HG03460 (cell line): ENCODE data around the gene GRIK2.

Experiments used
- ATAC-seq: cut with Tn5 transposase; IDR thresholded peaks from one replicate; pipeline ENCODE4 v1.9.1; 2021; ENCODE audit not compliant: unreplicated experiment

Gene GRIK2

DNA sequence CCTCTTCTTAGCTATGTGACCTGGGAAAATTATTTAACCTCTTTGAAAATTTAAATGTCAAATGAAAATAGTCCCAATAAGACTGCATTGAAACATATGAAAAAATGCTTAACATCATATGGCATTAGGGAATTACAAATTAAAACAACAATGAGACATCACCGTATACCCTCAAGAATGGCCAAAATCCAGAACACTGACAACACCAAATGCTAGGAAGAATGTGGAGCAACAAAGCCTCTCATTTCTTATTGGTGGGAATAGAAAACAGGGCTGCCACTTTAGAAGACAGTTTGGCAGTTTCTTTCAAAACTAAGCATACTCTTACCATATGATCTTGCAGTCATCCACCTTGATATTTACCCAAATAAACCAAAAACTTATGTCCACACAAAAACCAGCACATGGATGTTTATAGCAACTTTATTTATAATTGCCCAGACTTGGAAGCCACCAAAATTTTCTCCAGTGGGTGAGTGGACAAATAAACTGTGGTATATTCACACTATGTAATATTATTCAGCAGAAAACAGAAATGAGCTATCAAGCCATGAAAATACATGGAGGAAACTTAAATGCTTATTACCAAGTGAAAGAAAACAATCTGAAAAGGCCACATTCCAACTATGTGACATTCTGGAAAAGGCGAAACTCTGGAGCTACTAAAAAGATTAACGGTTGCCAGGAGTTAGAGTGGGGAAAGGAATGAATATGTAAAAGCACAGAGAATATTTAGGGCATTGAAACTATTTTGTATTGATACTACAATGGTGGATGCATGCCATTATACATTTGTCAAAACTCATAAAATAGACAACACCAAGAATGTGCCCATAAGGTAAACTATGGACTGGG, 459.9 kb downstream of the GRIK2 start:
- no peak for ATAC-seq

DNA sequence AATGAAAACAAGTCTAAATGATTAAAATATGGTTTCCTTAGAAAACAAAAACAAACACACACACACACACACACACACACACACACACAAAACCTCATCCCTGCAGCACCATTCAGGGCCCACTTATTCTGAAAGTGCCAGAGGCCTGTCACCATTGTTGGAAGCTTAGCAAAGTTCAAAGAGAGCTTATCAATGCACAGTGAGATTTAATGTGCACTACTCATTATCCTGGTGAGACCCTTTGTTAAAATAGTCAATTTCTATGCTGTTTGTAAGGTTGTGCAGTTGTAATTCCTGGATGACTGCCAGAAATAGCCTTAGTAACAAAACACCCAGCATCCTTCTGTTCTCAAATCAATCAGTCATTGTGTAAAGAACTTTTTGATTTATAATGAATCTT, 482.9 kb downstream of the GRIK2 start:
- no peak for ATAC-seq

DNA sequence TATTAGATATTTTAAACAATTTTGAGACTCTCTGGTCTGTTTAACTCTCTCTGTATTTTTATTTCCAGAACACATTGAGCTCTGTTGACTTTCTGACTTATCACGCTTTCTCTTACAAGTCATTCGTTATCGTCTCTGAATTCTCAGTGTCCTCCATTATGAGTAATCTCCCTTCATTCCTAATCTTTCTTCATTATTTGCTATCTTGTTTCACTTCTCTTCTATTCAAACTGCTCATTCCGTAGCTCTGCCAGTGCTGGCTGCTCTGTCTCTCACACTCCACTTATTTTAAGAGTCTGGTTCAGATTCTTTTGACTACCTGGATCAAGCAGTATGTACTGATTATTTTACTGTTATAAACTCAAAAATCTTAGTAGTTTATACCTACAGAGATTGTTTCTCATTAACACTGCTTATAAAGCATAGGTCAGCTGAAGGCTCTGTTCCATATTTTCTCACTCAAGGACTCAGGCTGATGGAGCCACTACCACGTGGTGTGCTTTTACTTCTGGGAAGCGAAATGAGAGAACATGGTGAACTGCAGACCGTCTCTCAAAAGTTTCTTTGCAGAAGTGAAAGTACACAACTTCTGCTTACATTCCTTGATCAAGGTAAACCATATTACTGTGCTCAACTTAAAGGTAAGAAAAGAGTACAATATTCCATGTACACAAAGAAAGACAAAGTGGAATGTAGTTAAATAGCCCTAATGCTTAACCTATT, 485.2 kb downstream of the GRIK2 start:
- no peak for ATAC-seq

DNA sequence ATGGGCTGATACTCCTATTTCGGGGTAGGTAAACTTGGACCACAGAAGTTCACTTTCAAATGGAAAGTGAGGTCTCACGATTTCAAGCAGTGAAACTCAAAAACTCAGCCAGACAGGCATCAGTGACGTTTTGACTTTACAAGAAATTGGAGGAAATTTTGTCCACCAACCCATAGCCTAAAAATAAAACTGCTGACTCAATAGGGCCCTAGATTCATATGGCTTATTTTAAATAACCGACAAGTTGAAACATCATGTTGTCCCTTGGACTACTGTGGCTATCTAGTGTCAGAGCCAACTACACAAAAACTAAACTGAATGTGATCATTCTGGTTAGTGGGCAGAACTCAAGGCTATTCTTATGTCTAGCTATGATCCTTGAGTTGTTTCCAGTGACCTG, 486.3 kb downstream of the GRIK2 start:
- ATAC-seq, result no peak

DNA sequence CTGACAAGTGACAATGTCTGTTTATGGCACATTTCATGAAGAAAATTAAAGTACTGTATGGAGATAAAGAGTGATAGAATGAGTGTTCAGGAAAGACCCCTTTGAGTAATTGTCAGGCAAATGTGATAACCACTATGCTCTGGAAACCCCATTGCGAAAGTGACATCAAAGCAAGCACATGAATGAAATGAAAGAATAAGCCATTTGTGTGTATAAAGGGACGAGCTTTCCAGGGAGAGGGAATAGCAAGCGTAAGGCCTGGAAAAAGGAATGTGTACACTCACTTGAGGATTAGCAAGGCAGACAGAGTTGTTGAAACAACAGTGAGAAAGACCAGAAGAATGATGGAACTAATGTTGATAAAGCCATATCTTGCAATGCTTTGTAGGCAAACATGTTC, 490.0 kb downstream of the GRIK2 start:
- ATAC-seq, result no peak

DNA sequence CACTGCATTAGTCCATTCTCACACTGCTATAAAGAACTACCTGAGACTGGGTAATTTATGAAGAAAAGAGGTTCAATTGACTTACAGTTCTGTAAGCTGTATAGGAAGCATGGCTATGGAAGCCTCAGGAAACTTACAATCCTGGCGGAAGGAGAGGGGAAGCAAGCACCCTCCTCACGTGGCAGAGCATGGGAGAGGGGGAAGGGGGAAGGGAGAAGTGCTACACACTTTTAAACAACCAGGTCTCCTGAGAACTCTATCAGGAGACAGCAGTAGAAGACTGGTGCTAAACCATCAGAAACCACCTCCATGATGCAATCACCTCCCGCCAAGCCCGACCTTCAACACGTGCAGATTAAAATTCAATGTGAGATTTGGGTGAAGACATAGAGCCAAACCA, 494.0 kb downstream of the GRIK2 start:
- no peak for ATAC-seq

DNA sequence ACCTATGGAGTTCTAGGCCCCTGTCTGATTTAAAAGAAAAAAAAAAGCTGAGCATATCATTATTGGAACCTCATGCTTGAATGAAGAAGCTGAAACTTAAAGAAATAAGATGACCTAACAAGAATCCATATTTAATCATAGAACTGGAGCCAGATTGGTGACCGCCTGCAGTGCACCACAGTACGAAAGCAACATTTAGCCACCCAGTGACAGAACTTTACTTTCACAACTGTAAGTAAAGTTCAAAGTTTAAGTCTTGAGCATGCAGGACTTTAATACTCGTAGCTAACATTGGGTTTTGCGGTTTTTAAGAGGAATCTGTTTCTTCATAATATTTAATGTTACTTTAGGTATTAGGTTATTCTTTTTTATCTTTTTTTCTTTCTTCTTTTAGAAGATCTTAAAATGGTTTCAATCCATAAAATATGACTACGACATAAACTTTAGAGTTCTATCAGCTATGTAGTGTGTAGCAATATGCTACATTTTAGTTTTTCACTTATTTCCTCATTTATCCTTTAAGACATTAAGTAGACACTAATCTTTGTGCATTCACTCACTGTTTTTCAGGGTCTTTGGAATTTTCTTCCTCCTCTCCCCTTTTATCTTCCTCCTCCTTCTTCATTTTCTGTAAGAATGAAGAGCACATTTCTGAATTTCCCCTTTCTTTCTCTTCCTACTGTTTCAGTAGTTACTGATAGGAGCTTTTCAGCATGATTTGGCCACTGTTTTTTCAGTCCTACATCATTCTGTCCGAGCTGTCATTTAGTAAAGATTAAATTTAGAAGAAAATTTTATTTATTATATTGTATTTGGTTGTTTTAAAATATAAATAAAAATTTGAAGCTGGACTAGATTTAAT, 514.1 kb downstream of the GRIK2 start:
- ATAC-seq, result no peak

DNA sequence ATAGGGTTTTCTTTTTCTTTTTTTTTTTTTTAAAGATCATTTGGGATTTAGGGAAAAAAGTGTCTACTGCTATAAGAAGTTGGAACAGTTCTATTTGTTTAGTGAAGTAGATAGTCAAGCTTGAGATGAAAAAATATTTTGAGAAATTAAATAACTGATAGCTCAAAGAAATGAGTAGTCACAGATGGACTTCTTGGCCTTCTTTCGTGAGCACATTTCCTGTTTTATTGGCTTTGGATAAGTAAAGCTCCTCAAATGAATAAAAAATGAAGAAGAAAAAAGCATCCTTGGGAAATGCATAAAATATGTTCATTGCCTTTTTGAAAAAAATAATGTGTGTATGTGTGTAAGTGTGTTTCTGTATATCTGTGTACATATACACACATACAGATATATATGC, 515.9 kb downstream of the GRIK2 start:
- ATAC-seq, result no peak

DNA sequence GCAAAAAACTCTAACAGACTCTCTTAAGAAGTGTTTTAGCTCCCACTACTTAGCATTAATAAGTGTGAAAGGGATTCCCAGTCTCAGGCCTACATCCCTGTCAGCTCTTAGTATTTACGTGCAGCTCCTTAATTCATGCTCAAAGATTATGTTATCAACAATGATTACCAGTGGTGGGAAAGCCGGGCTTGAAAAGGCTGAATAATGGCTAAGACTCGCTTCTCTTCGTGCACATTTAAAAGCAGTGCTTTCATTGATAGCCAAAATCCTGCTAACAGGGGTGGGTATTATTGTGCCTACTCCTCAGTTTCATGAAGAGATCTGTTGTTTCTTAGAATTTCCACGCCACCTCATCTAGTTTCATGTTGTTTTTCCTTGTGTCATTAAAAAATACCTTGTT, 518.8 kb downstream of the GRIK2 start:
- ATAC-seq, result no peak

DNA sequence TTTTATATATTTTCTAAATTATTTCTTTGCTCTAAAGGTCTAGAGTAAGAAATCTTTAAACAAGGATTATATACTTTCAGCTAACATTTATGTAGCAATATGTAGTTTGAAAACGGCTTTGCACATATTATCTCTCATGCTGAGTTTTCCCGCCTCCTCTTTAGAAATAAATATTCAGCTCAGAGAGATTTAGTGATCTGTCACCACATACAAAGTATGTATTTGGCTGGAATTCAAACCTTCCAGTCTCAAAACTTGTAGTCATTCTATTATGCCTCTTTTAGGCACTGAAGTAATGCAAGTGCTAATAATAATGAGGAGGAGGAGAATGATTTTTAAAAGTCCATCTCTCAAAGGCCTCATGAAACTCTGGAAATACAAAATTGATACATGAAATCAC, 525.0 kb downstream of the GRIK2 start:
- ATAC-seq, result no peak

DNA sequence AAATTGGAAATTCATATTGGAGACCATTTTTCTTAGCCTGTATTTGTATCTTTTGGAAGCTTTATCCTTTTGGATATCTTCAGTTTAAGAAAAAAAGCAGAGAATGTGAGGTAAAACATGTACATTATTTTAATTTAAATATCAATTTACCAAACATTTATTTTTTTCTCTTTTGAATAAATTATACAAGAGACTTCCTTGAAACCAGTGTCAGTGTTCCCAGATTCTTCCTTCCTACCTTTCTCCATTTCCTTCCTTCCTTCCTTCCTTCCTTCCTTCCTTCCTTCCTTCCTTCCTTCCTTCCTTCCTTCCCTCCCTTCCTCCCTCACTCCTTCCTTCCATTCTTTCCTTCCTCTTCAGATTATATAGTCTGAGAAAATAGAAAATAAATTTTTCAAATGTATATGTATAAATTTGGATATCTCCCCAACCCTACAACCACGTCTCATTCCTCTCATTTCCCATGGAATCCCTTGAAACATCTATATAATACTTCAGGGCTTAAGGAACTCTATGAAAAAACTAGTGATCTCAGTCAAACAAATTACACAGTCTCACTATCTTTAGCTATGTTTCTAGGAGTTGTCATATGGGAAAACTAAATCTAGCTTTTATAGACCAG, 528.4 kb downstream of the GRIK2 start:
- ATAC-seq, result no peak

DNA sequence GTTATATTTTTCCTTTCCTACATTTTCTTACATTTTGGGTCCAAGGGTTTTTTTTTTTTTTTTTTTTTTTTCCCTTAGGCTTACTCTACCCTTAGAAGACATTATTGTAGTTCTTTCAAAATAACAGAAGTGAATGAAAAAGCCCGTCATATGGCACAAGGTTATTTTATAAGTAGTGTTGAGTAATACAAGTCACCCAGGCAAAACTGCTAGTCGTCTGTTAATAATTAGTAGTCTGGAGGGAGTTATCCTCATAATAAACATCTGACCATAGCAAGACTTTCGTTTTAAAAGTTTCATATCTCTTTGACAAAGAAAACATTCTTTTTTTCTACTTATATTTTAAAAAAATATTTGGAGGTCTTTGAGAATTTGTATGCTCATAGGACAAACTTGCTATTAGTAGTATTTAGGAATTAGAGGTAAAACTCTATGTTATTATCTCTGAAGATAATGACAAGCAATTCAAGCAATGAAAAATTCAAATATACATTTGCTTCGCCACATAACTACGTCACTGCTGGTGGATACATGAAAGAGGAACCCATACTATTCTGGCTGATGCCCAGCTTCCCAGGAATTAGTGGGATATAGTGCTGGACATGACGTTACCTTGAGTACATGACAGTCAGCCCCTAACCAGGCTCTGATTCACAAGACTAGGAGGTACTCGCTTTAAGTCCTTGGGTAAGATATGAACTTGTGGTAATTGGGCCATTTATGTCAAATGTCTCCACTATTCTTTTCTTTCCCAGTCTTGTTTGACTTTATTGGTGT, 532.8 kb downstream of the GRIK2 start:
- ATAC-seq, result no peak

DNA sequence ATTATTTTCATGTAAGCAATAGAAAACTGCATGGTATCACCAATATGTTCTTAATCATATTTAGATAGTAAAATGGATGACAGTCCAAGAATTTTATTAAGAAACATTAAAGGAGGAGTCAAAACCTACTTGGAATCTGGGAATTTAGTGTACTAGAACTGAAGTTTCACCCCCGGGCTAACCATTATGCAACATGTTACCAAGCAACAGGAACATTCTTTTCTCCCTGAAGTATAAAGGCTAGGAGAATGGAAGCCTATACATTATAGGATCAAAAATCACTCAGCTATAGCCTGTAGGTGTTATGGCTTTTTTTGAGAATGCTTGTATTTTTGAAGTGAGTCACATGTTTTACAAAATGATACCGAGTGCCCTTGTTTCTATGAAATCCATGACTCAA, 538.3 kb downstream of the GRIK2 start:
- no peak for ATAC-seq

DNA sequence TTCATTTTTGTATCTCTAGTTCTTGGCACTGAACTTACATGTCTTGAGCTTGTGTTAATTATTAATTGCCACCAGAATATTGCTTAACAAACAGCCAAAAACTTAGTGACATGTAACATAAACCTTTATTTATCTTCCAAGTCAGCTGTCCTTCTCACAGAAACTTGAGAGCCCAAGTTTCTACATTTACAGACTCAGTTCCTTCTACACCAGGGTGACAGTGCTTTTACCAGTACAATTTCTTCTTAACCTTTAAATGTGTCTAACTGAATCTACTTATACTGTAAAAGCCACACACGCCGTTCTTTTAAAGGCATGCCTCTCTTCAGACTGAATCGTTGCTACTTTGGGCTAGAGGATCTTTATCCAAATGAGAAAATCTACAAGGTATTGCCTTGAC, 539.2 kb downstream of the GRIK2 start:
- no peak for ATAC-seq

DNA sequence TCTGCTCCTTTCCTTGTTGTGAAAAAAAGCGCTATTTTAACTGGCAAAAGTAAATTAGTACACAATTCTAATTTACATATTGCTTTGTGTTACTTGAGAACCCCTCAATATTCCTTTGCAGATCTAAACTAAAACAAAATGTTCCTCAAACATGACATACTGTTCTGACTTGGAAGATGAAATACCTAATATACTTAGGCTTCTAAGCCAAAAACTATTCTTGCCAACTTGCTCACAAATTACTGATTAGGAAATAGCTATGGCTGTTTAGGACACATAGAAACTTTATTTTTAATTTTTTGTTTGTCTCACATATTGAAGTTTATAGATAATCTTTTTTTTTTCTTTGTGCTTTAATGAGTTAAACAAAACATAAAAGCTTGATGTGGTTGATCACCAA, 542.2 kb downstream of the GRIK2 start:
- no peak for ATAC-seq

DNA sequence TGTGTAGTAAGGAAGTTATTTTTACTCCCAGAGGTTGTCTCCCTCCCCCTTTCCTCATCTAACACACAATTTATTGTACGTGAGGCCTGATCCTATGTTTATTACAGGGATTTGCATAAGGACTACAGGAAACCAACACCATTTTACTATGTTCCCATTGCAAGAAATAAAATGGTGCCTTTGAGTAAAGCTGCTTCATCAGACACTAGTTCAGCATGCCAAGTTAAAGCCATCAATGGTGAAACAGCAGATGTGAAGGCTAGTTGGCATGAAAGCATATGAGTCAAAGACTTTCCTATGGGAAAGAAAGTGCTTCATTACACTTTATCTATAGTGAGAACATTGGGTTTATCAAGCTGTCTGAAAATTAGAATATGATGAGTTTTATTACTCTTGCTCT, 543.0 kb downstream of the GRIK2 start:
- no peak for ATAC-seq

DNA sequence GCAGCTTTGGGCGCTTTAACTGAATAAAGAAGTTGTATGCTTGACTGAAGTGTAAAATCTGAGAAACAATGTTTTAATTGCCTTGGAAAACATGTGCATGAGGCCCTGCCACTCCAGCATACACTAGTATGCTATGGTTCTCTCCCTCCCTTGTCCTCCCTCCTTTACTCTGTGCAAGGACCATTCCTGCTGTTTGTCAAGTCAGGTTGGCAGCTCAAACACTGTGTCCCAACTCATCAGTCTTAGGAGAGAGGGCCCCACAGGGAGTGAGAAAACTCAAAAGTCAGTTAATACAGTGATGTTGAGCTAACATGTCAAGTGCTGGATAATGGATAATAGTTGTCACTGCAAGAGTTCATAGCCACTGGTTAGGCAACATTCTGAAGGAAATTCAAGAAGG, 543.6 kb downstream of the GRIK2 start:
- ATAC-seq, result no peak

DNA sequence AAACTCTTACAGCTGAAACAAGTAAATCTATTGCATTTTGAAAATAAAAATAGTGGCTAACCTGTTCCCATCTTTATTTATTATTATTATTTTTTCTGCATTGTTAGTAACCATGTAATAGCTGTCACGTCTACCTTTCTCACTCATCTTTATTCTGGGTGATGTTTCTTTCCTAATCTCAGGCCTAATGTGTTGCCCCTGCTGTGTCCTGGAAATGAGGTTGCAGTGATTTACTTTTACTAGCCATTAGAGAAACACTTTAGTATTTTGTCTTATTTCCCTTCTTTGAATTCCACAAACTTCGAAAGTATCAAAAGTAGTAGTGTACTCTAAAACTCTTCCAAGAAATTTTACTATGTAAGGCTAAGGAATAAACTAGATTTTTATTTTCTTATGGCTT, 546.9 kb downstream of the GRIK2 start:
- ATAC-seq, result no peak

DNA sequence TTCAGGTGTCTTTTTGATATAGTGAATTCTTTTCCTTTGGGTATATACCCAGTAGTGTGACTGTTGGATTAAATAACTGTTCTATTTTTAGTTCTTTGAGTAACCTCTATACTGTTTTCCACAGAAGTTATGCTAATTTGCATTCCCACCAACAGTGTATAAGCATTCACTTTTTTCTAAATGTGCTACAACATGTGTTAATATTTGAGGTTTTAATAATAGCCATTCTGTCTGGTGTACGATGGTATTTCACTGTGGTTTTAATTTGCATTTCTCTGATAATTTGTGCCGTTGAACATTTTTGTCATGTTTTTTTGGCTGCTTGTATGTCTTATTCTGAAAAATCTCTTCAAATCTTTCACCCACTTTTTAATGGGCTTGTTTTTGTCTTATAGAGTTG, 563.5 kb downstream of the GRIK2 start:
- no peak for ATAC-seq

DNA sequence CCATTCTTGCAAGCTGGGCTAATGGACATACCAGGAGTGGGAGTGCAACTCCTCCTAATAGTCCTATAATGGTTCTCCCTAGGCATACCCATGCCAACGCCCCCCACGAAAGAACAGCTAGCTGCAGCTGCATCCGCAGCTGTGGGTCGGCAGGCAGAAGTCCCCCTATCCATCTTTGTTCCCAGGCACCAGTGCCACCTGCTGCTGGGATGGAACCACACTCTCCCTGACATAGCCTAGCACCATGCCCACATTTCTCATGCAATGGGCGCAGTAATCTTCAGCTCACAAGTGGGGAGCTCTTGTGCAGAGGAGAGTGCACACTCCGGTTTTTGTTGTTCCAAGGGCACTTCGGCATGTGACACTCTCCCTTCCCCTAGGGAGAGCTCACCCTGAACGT, 567.8 kb downstream of the GRIK2 start:
- ATAC-seq, result no peak
